GM23338 (cell line): ENCODE data around the gene AKAP17A. TPM values are rescaled to one million over a fixed set of nuclear protein-coding genes. Genes with fewer than 3 reads are reported as not detected.

Experiments
- ATAC-seq: fragments of 200-7000 bp; cut with Tn5 transposase; 3 replicates; pipeline ENCODE4 v1.9.1; 2020
- DNase-seq: peaks from one replicate; pipeline ENCODE4 v3.0.0-alpha.2; 2015; ENCODE audit warnings: low spot score
- H2AFZ ChIP-seq: fragments of 200-600 bp; sonication (generic); 2 replicates; pipeline ENCODE4 v1.8.0; 2016; ENCODE audit warnings: antibody characterized with exemption, mild to moderate bottlenecking, moderate library complexity
- H3F3A ChIP-seq: fragments of 200-600 bp; sonication (generic); replicated peaks from 2 replicates; pipeline ENCODE4 v1.8.0; 2017; ENCODE audit warnings: antibody characterized with exemption, mixed run types, low read depth
- H3K27ac ChIP-seq: fragments of 200-600 bp; sonication (generic); 2 replicates; pipeline ENCODE4 v1.6.1; 2016; ENCODE audit warnings: low read depth
- H3K27me3 ChIP-seq: fragments of 200-600 bp; sonication (generic); 2 replicates; pipeline ENCODE4 v1.8.0; 2016; ENCODE audit warnings: mild to moderate bottlenecking, mixed run types, moderate library complexity; ENCODE audit not compliant: insufficient read depth
- H3K36me3 ChIP-seq: fragments of 200-600 bp; sonication (generic); 2 replicates; pipeline ENCODE4 v1.8.0; 2016; ENCODE audit warnings: mild to moderate bottlenecking; ENCODE audit not compliant: insufficient read depth
- H3K4me1 ChIP-seq: fragments of 200-600 bp; sonication (generic); 2 replicates; pipeline ENCODE4 v1.8.0; 2016; ENCODE audit warnings: mild to moderate bottlenecking, moderate library complexity; ENCODE audit not compliant: insufficient read depth
- H3K4me2 ChIP-seq: fragments of 200-600 bp; sonication (generic); 2 replicates; pipeline ENCODE4 v1.7.1; 2017; ENCODE audit warnings: mixed run types
- H3K4me3 ChIP-seq: fragments of 200-600 bp; sonication (generic); 2 replicates; pipeline ENCODE4 v1.6.1; 2016; ENCODE audit warnings: mixed run types
- H3K79me2 ChIP-seq: fragments of 200-600 bp; sonication (generic); replicated peaks from 2 replicates; pipeline ENCODE4 v1.8.0; 2017; ENCODE audit warnings: mild to moderate bottlenecking; ENCODE audit not compliant: insufficient read depth
- H3K9me2 ChIP-seq: fragments of 200-600 bp; sonication (generic); 2 replicates; pipeline ENCODE4 v1.8.0; 2017; ENCODE audit not compliant: insufficient read depth
- H4K20me1 ChIP-seq: fragments of 200-600 bp; sonication (generic); replicated peaks from 2 replicates; pipeline ENCODE4 v1.8.0; 2017; ENCODE audit warnings: mild to moderate bottlenecking; ENCODE audit not compliant: insufficient read depth
- H3K27ac Mint-ChIP-seq: 2 replicates; pipeline ENCODE4 v1.8.0; 2020; ENCODE audit warnings: inconsistent platforms, mild to moderate bottlenecking, moderate library complexity, mixed read lengths
- H3K27me3 Mint-ChIP-seq: 3 replicates; pipeline ENCODE4 v1.8.0; 2022; ENCODE audit warnings: low read depth, mild to moderate bottlenecking, moderate library complexity, mixed read lengths, inconsistent platforms; ENCODE audit not compliant: insufficient read depth, poor library complexity
- H3K36me3 Mint-ChIP-seq: 3 replicates; pipeline ENCODE4 v1.8.0; 2021; ENCODE audit warnings: low read depth, mild to moderate bottlenecking, inconsistent platforms, moderate library complexity, mixed read lengths
- H3K4me1 Mint-ChIP-seq: 3 replicates; pipeline ENCODE4 v1.8.0; 2020; ENCODE audit warnings: mild to moderate bottlenecking, inconsistent platforms, mixed read lengths
- H3K4me3 Mint-ChIP-seq: 3 replicates; pipeline ENCODE4 v1.8.0; 2021; ENCODE audit warnings: moderate library complexity, mild to moderate bottlenecking, inconsistent platforms, mixed read lengths
- H3K9me3 Mint-ChIP-seq: 3 replicates; pipeline ENCODE4 v1.8.0; 2020; ENCODE audit warnings: moderate library complexity, mild to moderate bottlenecking, inconsistent platforms, mixed read lengths
- CREB1 ChIP-seq: fragments of 250-450 bp; sonication (Bioruptor Pico); IDR thresholded peaks from 2 replicates; pipeline ENCODE4 v1.5.0; 2020; ENCODE audit warnings: low read depth, mild to moderate bottlenecking, moderate library complexity
- EZH2 ChIP-seq: fragments of 200-600 bp; sonication (generic); IDR thresholded peaks from one replicate; pipeline ENCODE4 v1.8.0; 2017; ENCODE audit warnings: antibody characterized with exemption, mild to moderate bottlenecking, low read depth; ENCODE audit not compliant: unreplicated experiment
- JUNB ChIP-seq: IDR thresholded peaks from one replicate; pipeline ENCODE4 v1.6.1; 2016; ENCODE audit warnings: antibody characterized with exemption; ENCODE audit not compliant: unreplicated experiment
- NANOG ChIP-seq: IDR thresholded peaks from 2 replicates; pipeline ENCODE4 v1.6.1; 2016; ENCODE audit warnings: antibody characterized with exemption, borderline replicate concordance
- POLR2AphosphoS5 ChIP-seq: IDR thresholded peaks from 2 replicates; pipeline ENCODE4 v1.6.1; 2016; ENCODE audit warnings: antibody characterized with exemption, low read depth
- ZNF114 ChIP-seq: fragments of 250-450 bp; sonication (Bioruptor Pico); IDR thresholded peaks from 2 replicates; pipeline ENCODE4 v1.5.0; 2020; ENCODE audit warnings: mild to moderate bottlenecking, moderate library complexity
- long read RNA-seq: library from polyadenylated mRNA; unstranded; transcript quantifications from one replicate; pipeline ENCODE4 v2.0.0, GENCODE V29; 2020; ENCODE audit not compliant: unreplicated experiment
- polyA plus RNA-seq: library from polyadenylated mRNA; unstranded; fragments of >200 nt; fragmentation: Nextera tagmentation; extraction: Ambion mirVana; gene quantifications from 2 replicates; pipeline ENCODE4 v1.2.1, GENCODE V29; 2016
- total RNA-seq: library from RNA; depleted of rRNA; stranded (reverse); fragments of >200 nt; shearing (Covaris generic); gene quantifications from 2 replicates; pipeline ENCODE4 v1.2.3, GENCODE V29; 2014; rRNA removed
- TF ChIP-seq, protein P1 (sequence below): fragments of 250-450 bp; sonication (Bioruptor Pico); IDR thresholded peaks from 2 replicates; pipeline ENCODE4 v1.5.0; 2020; ENCODE audit warnings: mild to moderate bottlenecking, moderate library complexity

Gene AKAP17A, protein sequence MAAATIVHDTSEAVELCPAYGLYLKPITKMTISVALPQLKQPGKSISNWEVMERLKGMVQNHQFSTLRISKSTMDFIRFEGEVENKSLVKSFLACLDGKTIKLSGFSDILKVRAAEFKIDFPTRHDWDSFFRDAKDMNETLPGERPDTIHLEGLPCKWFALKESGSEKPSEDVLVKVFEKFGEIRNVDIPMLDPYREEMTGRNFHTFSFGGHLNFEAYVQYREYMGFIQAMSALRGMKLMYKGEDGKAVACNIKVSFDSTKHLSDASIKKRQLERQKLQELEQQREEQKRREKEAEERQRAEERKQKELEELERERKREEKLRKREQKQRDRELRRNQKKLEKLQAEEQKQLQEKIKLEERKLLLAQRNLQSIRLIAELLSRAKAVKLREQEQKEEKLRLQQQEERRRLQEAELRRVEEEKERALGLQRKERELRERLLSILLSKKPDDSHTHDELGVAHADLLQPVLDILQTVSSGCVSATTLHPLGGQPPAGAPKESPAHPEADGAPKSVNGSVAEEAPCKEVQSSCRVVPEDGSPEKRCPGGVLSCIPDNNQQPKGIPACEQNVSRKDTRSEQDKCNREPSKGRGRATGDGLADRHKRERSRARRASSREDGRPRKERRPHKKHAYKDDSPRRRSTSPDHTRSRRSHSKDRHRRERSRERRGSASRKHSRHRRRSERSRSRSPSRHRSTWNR
- total RNA-seq (50.6 and 64.3 TPM in 2 replicates), polyA plus RNA-seq (23.9 and 27.6 TPM in 2 replicates)
- long read RNA-seq, partial matches to known transcripts = 0 of 1 reads
- long read RNA-seq, other reads (novel, unspliced or antisense) = 0 of 1 reads

DNA sequence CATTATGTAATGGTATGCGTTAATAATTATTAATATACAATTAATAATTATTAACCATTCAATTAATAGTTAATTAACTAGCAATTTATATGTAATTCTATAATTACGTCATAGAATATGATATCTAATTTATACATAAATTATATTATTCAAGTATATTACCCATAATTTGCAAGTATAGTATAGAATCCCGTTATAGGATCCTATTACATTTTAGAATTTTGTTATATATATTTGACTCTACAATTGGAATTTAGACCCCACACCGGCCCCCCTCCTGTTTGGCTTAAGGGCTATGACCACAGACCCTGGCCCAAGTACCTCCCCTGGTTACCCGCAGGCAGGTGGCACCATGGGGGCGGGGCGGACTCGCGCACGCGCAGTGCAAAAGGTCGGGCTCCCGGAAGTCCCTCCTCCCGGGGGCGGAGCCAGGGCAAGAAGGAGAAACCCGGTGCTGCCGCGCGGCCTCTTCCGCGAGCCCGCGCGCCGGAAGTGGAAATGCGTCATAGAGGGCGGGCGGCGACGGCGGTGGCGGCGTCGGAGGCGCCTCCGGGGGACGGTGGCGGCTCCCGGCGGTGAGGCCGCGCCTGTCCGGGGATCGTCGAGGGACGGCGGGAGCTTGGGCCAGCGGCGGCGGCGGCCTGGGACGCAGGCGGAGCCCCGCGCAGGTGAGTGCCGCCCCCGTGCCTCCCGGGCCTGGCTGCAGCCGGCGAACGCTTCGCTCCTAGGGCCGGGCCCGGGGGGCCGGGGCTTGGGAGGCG is at the start of gene AKAP17A:
Gene AKAP17A, plus strand, starts transcription at position 503 of the 761 bp plus-strand sequence. CDS start 1,859 bp downstream, outside the sequence.
- H3F3A ChIP-seq = peaks cover 9% of the 10 kb centered on the region
- H3K4me3 Mint-ChIP-seq = peak within 1 kb of the TSS; percentile 84
- peaks cover 3% of the 10 kb centered on the region; the same call in 1 of the 3 replicates for H3K4me1 Mint-ChIP-seq
- H3K27ac ChIP-seq = 0 out of 2 replicates have a peak within 1 kb of the TSS, but pooled peaks have one; percentile 81
- H3K27me3 Mint-ChIP-seq = peaks cover 11% of the 10 kb centered on the region
- peak within 1 kb of the TSS; percentile 88 for H3K27ac Mint-ChIP-seq
- peak within 1 kb of the TSS; percentile 81 for H3K4me3 ChIP-seq
- H2AFZ ChIP-seq = no peak within 1 kb of the TSS
- no peaks in the 10 kb centered on the region; the same call in 1 of the 2 replicates for H4K20me1 ChIP-seq
- H3K36me3 Mint-ChIP-seq = peaks cover 30% of the 10 kb centered on the region
- peak; percentile 81 for ATAC-seq
- peaks cover 12% of the 10 kb centered on the region for H3K4me1 ChIP-seq
- peaks cover 52% of the 10 kb centered on the region for H3K9me3 Mint-ChIP-seq
- H3K36me3 ChIP-seq = no peaks in the 10 kb centered on the region; the same call in 1 of the 2 replicates
- H3K4me2 ChIP-seq = peak within 1 kb of the TSS; percentile 92
- H3K27me3 ChIP-seq = no peaks in the 10 kb centered on the region
- TF ChIP-seq POLR2AphosphoS5 (peak; percentile 65), CREB1 (CRISPR knock-in tag) (peak; percentile 56; the same call in 1 of the 2 replicates), JUNB (no peak), NANOG (no peak), ZNF114 (CRISPR knock-in tag) (no peak), EZH2 (no peak)
- TF ChIP-seq, protein P1, sequence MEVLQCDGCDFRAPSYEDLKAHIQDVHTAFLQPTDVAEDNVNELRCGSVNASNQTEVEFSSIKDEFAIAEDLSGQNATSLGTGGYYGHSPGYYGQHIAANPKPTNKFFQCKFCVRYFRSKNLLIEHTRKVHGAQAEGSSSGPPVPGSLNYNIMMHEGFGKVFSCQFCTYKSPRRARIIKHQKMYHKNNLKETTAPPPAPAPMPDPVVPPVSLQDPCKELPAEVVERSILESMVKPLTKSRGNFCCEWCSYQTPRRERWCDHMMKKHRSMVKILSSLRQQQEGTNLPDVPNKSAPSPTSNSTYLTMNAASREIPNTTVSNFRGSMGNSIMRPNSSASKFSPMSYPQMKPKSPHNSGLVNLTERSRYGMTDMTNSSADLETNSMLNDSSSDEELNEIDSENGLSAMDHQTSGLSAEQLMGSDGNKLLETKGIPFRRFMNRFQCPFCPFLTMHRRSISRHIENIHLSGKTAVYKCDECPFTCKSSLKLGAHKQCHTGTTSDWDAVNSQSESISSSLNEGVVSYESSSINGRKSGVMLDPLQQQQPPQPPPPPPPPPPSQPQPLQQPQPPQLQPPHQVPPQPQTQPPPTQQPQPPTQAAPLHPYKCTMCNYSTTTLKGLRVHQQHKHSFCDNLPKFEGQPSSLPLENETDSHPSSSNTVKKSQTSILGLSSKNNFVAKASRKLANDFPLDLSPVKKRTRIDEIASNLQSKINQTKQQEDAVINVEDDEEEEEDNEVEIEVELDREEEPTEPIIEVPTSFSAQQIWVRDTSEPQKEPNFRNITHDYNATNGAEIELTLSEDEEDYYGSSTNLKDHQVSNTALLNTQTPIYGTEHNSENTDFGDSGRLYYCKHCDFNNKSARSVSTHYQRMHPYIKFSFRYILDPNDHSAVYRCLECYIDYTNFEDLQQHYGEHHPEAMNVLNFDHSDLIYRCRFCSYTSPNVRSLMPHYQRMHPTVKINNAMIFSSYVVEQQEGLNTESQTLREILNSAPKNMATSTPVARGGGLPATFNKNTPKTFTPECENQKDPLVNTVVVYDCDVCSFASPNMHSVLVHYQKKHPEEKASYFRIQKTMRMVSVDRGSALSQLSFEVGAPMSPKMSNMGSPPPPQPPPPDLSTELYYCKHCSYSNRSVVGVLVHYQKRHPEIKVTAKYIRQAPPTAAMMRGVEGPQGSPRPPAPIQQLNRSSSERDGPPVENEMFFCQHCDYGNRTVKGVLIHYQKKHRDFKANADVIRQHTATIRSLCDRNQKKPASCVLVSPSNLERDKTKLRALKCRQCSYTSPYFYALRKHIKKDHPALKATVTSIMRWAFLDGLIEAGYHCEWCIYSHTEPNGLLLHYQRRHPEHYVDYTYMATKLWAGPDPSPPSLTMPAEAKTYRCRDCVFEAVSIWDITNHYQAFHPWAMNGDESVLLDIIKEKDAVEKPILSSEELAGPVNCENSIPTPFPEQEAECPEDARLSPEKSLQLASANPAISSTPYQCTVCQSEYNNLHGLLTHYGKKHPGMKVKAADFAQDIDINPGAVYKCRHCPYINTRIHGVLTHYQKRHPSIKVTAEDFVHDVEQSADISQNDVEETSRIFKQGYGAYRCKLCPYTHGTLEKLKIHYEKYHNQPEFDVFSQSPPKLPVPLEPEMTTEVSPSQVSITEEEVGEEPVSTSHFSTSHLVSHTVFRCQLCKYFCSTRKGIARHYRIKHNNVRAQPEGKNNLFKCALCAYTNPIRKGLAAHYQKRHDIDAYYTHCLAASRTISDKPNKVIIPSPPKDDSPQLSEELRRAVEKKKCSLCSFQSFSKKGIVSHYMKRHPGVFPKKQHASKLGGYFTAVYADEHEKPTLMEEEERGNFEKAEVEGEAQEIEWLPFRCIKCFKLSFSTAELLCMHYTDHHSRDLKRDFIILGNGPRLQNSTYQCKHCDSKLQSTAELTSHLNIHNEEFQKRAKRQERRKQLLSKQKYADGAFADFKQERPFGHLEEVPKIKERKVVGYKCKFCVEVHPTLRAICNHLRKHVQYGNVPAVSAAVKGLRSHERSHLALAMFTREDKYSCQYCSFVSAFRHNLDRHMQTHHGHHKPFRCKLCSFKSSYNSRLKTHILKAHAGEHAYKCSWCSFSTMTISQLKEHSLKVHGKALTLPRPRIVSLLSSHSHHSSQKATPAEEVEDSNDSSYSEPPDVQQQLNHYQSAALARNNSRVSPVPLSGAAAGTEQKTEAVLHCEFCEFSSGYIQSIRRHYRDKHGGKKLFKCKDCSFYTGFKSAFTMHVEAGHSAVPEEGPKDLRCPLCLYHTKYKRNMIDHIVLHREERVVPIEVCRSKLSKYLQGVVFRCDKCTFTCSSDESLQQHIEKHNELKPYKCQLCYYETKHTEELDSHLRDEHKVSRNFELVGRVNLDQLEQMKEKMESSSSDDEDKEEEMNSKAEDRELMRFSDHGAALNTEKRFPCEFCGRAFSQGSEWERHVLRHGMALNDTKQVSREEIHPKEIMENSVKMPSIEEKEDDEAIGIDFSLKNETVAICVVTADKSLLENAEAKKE (CRISPR knock-in tag) = no peak
- H3K79me2 ChIP-seq = peaks cover 45% of the 10 kb centered on the region
- no peaks in the 10 kb centered on the region for H3K9me2 ChIP-seq
- DNase-seq = peak; percentile 96
